Frontal cortex (tissue), 4 donors: ENCODE data around the gene ADCY2. TPM values are rescaled to one million over a fixed set of nuclear protein-coding genes. Genes with fewer than 3 reads are reported as not detected.
"Not testable (repeated sequence)": the region's sequence is repeated elsewhere in the genome, so short reads cannot be mapped to it uniquely, and the experiment has no call there.

ENCODE experiments used
- DNase-seq, 2 donors: peaks; one replicate each; pipeline ENCODE4 v3.0.0; 2012; ENCODE audit warnings: low spot score in 2 of 2
- FAIRE-seq: peaks from 2 replicates; lab custom pipeline; 2012; peaks lifted over from hg19 to GRCh38; lab: Jason Lieb, UNC
- total RNA-seq: library from RNA; depleted of rRNA; stranded (reverse); fragments of >200 nt; gene quantifications from one replicate; pipeline ENCODE4 v1.2.3, GENCODE V29; 2014
- donor health status: control.
- donor health status: control.
- donor health status: control.

ADCY2 gene
- total RNA-seq, 1 donor from 2014 or later, result 20.4 TPM

- DNase-seq (no peak), FAIRE-seq (no peak)
Measured at GRCh38 chr5:7394889-7395431, 978 bp upstream of the ADCY2 start.

- FAIRE-seq, result no peak
Measured at GRCh38 chr5:7395432-7395946, 449 bp upstream of the ADCY2 start.

GRCh38 chr5:7396713-7397454 lies 946 bp downstream of the ADCY2 start:
- FAIRE-seq, result no peak
- DNase-seq, result peak in 1 of 2 donors; percentile 29

More at GRCh38 chr5:7395432-7395946, 449 bp upstream of the ADCY2 start:
- peak; percentile 29 to 34 for DNase-seq

- DNase-seq, result no peak
- no peak for FAIRE-seq
Measured at GRCh38 chr5:7397937-7398336, 2.0 kb downstream of the ADCY2 start.

GRCh38 chr5:7398596-7399280 lies 2.8 kb downstream of the ADCY2 start:
- FAIRE-seq, result no peak

GRCh38 chr5:7405277-7405676 lies 9.3 kb downstream of the ADCY2 start:
- FAIRE-seq (no peak), DNase-seq (no peak)

More at GRCh38 chr5:7398596-7399280, 2.8 kb downstream of the ADCY2 start:
- DNase-seq, result no peak

- no peak for FAIRE-seq
- DNase-seq, result no peak
Measured at GRCh38 chr5:7410936-7411511, 15.1 kb downstream of the ADCY2 start.

GRCh38 chr5:7412409-7412808 lies 16.5 kb downstream of the ADCY2 start:
- DNase-seq (no peak), FAIRE-seq (no peak)

- FAIRE-seq, result no peak
- DNase-seq, result no peak
Measured at GRCh38 chr5:7415123-7415522, 19.2 kb downstream of the ADCY2 start.

- no peak for FAIRE-seq
- no peak for DNase-seq
Measured at GRCh38 chr5:7415587-7416535, 19.9 kb downstream of the ADCY2 start.

GRCh38 chr5:7418276-7418675 lies 22.3 kb downstream of the ADCY2 start:
- no peak for FAIRE-seq

GRCh38 chr5:7419367-7419766 lies 23.4 kb downstream of the ADCY2 start:
- no peak for FAIRE-seq
- no peak for DNase-seq

More at GRCh38 chr5:7418276-7418675, 22.3 kb downstream of the ADCY2 start:
- DNase-seq, result no peak

- DNase-seq, result no peak
- no peak for FAIRE-seq
Measured at GRCh38 chr5:7419846-7420245, 23.9 kb downstream of the ADCY2 start.

GRCh38 chr5:7420510-7421280 lies 24.8 kb downstream of the ADCY2 start:
- no peak for FAIRE-seq
- DNase-seq, result no peak

GRCh38 chr5:7422316-7423106 lies 26.6 kb downstream of the ADCY2 start:
- DNase-seq, result no peak
- FAIRE-seq, result no peak

- not testable (repeated sequence) for FAIRE-seq, DNase-seq
Measured at GRCh38 chr5:7423231-7423630, 27.3 kb downstream of the ADCY2 start.

GRCh38 chr5:7425830-7426229 lies 29.9 kb downstream of the ADCY2 start:
- no peak for FAIRE-seq

GRCh38 chr5:7426284-7426683 lies 30.3 kb downstream of the ADCY2 start:
- no peak for FAIRE-seq
- no peak for DNase-seq

More at GRCh38 chr5:7425830-7426229, 29.9 kb downstream of the ADCY2 start:
- no peak for DNase-seq
